Measurements from ENCODE around the gene DGKZ.

DNA sequence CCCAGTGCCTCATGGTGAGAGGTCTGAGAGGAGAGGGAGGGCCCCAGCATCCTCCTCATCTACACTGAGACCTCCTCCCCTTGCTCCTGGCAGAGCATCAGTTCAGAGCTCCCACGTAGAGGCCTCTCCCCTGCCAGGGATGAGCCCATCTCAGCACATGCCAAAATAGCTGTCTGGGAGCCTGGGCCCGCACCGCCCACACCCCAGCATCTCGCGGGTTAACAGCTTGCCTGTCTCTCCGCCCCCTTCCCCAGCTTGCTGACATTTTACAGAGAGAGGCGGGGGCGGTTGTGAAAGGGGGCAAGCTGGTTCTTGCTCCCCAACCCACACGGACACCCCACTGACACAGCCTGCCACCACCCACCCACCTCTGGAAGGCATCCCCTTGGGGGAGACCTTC, 6.4 kb downstream of the DGKZ start:
- TF ChIP-seq YY1 (IDR thresholded peaks at IDR 0.05; ENCODE audit: insufficient read depth, insufficient read length) (no peak), ZNF274 (IDR thresholded peaks at IDR 0.05; ENCODE audit: low read depth, low read length) (no peak)

Measured in NT2/D1 (cell line).